GM21447 (cell line): ENCODE measurements around the gene SHTN1.

Source experiments
- ATAC-seq: cut with Tn5 transposase; IDR thresholded peaks from one replicate; pipeline ENCODE4 v1.9.1; 2021; ENCODE audit not compliant: unreplicated experiment

SHTN1 gene

DNA sequence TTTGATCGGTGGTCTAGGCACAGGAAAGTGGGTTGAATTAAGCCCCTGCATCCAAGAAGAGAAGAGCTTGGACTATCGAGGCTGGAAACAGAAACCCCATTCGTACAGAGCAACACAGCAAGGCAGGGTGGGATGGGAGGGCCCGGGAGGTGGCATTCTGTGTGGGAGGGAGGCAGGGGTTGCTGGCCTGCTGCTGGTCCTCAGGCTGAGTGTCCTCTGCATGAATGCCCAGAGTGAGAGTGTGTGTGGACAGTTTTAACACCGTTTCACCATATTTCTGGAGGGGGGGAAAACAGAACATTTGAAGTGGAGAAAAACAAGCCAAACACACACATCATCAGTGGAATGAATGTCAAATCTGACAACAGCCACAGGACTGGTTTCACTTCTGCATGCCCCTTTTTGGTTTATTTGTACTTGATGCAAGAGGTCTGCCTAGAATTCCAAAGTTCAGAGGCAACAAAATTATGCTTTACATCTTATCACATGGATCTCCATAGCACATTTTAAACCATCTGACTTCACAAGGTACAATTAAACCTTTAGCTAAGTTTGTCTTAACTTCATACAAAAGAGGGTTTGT lies 166.8 kb downstream of the SHTN1 start:
- ATAC-seq, result peak; percentile 84

DNA sequence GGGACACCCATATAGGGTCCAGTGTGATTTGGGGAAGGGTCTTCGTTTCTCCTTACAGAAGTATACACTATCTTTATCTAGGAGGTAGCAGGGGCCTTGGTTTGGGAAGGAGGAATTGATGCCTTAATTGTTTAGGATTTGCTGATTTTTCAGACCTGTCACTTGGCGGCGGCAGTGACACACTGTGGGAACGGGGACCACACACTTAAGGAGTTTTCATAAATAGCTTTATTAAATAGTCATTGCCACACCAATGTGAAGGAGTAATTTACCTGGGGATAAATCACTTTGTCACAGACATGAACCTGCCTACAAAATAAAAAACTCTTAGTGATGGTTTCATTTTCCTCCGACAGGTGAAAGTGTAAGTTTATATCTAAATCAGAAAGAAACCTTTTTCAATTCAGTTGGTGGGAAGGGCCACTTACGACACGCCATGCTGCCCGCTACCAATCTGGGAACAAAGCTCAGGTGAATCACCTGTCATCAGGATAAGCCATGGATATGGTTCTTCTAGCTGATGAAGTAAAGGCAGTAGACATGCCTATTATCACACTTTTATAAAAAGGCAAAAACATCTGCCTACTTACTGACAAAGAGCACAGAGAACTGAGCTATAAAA lies 168.0 kb downstream of the SHTN1 start:
- ATAC-seq, result no peak

DNA sequence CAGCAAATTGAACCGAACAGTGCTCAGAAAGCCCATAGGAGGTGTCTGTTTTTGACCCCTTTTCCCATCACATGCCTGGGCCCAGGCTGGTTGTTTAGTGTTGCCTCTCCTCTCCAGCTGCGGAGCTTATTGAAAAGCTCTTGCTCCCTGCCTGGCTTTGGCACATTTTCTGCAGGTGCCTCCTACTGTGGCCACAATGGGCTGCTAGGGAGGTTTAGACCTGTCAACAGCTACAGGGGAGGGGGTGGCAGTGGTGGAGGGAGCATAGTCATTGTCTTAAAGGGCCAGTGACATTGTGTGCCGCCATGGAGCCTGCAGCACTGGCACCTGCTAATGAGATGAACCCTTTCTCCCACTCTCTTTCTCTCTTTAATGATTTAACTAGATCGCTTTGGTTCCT lies 168.9 kb downstream of the SHTN1 start:
- no peak for ATAC-seq

DNA sequence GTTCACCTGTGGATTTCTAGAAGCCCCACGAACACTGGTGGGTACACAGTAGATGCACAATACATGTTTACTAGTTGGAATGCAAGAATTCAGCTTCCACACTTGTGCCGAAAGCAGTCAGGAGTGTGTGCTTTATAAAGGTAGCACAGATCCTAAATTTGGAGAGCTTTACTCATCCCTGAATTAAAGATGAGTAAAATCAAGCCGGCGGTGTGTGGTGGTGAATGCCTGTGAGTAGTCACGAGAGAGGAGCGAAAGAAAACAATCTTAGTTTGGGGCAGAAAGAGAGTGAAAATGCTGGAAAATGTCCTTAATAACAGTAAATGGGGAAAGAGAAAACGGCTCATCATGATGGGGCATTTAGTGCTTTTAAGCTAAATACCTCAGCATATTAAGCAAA lies 169.3 kb downstream of the SHTN1 start:
- no peak for ATAC-seq

DNA sequence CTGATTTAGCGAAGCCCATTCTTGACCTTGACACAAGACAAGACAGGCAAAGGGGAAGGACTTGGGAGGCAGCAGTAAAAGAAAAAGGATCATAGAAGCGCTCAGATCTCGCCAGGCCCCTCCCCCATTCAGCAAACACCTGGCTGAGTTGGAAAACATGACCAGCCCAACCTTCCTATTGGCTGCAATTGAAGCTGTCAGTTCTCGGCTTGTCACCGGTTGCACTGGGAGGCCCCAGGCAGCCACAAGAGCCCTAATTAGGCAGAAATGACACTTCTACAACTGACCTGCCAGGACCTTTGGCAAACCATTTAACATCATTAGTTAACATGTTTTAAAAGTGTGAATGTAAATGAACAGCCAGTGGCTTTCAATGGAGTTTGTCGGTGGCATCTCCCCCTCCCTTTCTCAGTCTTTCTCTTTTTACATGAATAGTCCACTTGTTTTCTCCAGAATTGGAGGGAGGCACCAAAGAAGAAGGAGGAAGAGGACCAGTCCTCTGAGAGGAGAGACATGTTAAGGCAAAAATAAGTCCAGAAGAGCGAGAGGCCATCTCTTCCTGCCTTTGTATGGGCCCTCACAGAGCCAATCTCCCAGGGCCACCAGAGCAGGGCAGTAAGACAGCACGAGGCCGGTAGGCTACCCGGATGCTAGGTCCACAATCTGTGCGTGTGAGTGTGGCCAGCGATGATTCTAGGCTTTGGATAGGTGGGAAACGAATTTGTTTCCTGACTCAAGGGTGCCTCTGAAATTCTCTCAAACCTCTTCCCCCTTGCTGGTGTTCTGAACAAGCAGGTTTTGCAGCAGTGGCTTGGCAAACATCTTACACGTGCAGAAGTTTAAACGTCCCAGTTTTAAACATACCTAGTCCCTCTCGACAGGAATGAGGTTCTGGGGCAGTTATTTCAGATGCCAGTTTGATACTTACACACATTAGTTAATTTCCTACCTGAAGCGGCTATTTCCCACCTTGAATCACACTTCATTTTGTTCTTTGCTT lies 170.7 kb downstream of the SHTN1 start:
- ATAC-seq, result no peak

DNA sequence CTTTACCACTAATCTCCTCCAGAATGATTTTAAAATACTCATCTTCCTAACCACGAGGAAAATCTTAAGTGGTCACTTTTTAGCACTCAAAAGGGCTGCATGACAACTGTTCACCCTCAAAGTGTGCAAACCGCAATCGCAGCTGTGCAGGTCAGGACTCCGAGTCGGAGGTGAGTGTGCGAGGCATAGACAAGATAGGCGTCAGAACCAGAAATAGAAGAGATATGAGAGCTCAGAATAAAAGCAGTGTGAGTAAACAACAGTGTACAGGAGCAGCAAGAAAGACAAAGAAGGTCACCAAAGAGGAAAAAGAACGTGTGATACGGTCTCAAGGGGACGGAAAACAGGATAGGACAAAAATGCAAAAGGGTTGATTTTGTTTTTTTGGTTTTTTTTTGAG lies 173.2 kb downstream of the SHTN1 start:
- no peak for ATAC-seq
